Measurements from ENCODE around the gene ABHD14A. TPM values are rescaled to one million over a fixed set of nuclear protein-coding genes. Genes with fewer than 3 reads are reported as not detected.

Gene ABHD14A
- total and polyA plus RNA-seq, 2 of the 13 experiments (the other 11 are each of a cell fraction or from before 2014, with no cell fraction given) = 29.5 to 46.9 TPM

GRCh38 chr3:52010431-52010830 is 35.6 kb downstream of the ABHD14A start:
- Histone ChIP-seq H2AFZ (ENCODE audit: low read length) (no peak overlapping the region), H3K4me3 (replicated peaks in 1 of 3; ENCODE audit: insufficient read depth in 1 of 3, low read depth in 2 of 3, low read length in 3 of 3) (no peak overlapping the region), H3K9ac (ENCODE audit: insufficient read depth, low read depth, low read length) (no peak overlapping the region), H3K27me3 (ENCODE audit: control insufficient read depth in 1 of 2, insufficient read depth in 2 of 2, low read length in 2 of 2) (peaks cover 4 to 20% of the 10 kb centered on the region in 2 experiments; a peak in 3 of 5 replicates), H3K79me2 (ENCODE audit: insufficient read depth, low read length) (no peaks in the 10 kb centered on the region), H3K4me2 (ENCODE audit: low read depth, low read length) (no peak overlapping the region), H3K4me1 (ENCODE audit: insufficient read depth, low read length) (peaks cover 38% of the 10 kb centered on the region), H4K20me1 (ENCODE audit: insufficient read depth, low read length) (no peaks in the 10 kb centered on the region), H3K9me3 (ENCODE audit: low read length) (no peaks in the 10 kb centered on the region), H3K27ac (ENCODE audit: extremely low read length, insufficient read depth, low read length) (no peak overlapping the region), H3K36me3 (replicated peaks in 1 of 2; ENCODE audit: control insufficient read depth in 1 of 2, insufficient read depth in 2 of 2, low read length in 2 of 2) (no peaks in the 10 kb centered on the region)
- in situ Hi-C loops (cut with HindIII; ENCODE audit: extremely low pct_ligation_motif_present, low pct_unique_long_range_greater_than_20kb) (no loop called here), intact Hi-C loops (cut with micrococcal nuclease; ENCODE audit: unreplicated experiment) (no loop called here)
- DNase-seq (ENCODE audit: low spot score) (no peak), FAIRE-seq (no peak), ATAC-seq (no peak)
- no peak for TF ChIP-seq PHB2 (IDR thresholded peaks at IDR 0.05; ENCODE audit: partially characterized antibody)
- no peak for TF ChIP-seq TP53 (CRISPR knock-in tag; conservative IDR thresholded peaks at IDR 0.05)
- no peak for TF ChIP-seq GABPB1 (CRISPR knock-in tag; IDR thresholded peaks at IDR 0.05)
- TF ChIP-seq ZNF331 (CRISPR knock-in tag; IDR thresholded peaks at IDR 0.05) = no peak
- TF ChIP-seq E2F2 (CRISPR knock-in tag; IDR thresholded peaks at IDR 0.05; ENCODE audit: borderline replicate concordance) = no peak
- no peak for TF ChIP-seq ZNF550 (CRISPR knock-in tag; IDR thresholded peaks at IDR 0.05; ENCODE audit: borderline replicate concordance)
- TF ChIP-seq PAX8 (CRISPR knock-in tag; IDR thresholded peaks at IDR 0.05; ENCODE audit: borderline replicate concordance) = no peak
- TF ChIP-seq ZBTB49 (CRISPR knock-in tag; IDR thresholded peaks at IDR 0.05; ENCODE audit: borderline replicate concordance) = no peak
- no peak for TF ChIP-seq GATA4 (IDR thresholded peaks at IDR 0.05; ENCODE audit: borderline replicate concordance, low read depth)
- ChIA-PET POLR2A (no interaction called here), CTCF (ENCODE audit: low intra/inter-chr PET ratio, low total read pairs) (no interaction called here)
- no TSS peak for BruUV-seq (replicated peaks)

Data from HepG2 (cell line).